SK-N-SH (cell line): ENCODE data around the gene GPRC5C. TPM values are rescaled to one million over a fixed set of nuclear protein-coding genes. Genes with fewer than 3 reads are reported as not detected.

Experiments used
- CTCF ChIA-PET: fragments of 300-600, 350-600 bp; formaldehyde crosslinking; extraction: SDS; loops from one replicate; lab custom pipeline; 2021; lab: Yijun Ruan, JAX
- POLR2A ChIA-PET: fragments of 350-600 bp; sonication (Branson Sonifier 250); formaldehyde crosslinking; extraction: SDS; loops from one replicate; lab custom pipeline; 2020; ENCODE audit warnings: antibody characterized with exemption, inconsistent platforms; lab: Yijun Ruan, JAX
- DNase-seq: peaks from one replicate; pipeline ENCODE4 v3.0.0; 2012
- H2AFZ ChIP-seq: fragments of 200-600 bp; sonication (generic); 2 replicates; pipeline ENCODE4 v1.8.1; 2016; ENCODE audit warnings: antibody characterized with exemption, mild to moderate bottlenecking, low read depth
- H3F3A ChIP-seq: fragments of 200-600 bp; sonication (generic); replicated peaks from 2 replicates; pipeline ENCODE3; 2016; ENCODE audit warnings: antibody characterized with exemption, mild to moderate bottlenecking; ENCODE audit not compliant: insufficient read depth
- H3K27ac ChIP-seq, 2 experiments: fragments of 200-500 bp in 1 of 2; fragments of 200-600 bp in 1 of 2; sonication (Bioruptor generic) in 1 of 2; sonication (generic), shearing (Covaris generic) in 1 of 2; 2 replicates each; pipeline versions ENCODE4 v1.5.1 to v1.6.1; 2014 to 2016; ENCODE audit warnings: low read depth in 2 of 2, inconsistent platforms in 1 of 2, low read length in 1 of 2, mild to moderate bottlenecking in 1 of 2, mixed read lengths in 1 of 2
- H3K27me3 ChIP-seq: fragments of 200-600 bp; sonication (generic), shearing (Covaris generic); 2 replicates; pipeline ENCODE4 v1.6.1; 2016; ENCODE audit warnings: mixed run types; ENCODE audit not compliant: insufficient read depth
- H3K36me3 ChIP-seq, 2 experiments: fragments of 200-500 bp in 1 of 2; fragments of 200-600 bp in 1 of 2; sonication (Bioruptor generic) in 1 of 2; sonication (generic) in 1 of 2; replicated peaks in 1 of 2; 2 replicates each; pipeline versions ENCODE3 to v1.5.1; 2014 to 2016; ENCODE audit warnings: low read length in 1 of 2, mild to moderate bottlenecking in 1 of 2; ENCODE audit not compliant: insufficient read depth in 2 of 2, control insufficient read depth in 1 of 2
- H3K4me1 ChIP-seq, 2 experiments: fragments of 200-500 bp in 1 of 2; fragments of 200-600 bp in 1 of 2; sonication (Bioruptor generic) in 1 of 2; sonication (generic), shearing (Covaris generic) in 1 of 2; 2 replicates each; pipeline versions ENCODE4 v1.5.1 to v1.6.1; 2014 to 2016; ENCODE audit warnings: low read depth in 1 of 2, low read length in 1 of 2, mixed run types in 1 of 2; ENCODE audit not compliant: insufficient read depth in 2 of 2, control insufficient read depth in 1 of 2
- H3K4me2 ChIP-seq: fragments of 200-600 bp; sonication (generic), shearing (Covaris generic); 2 replicates; pipeline ENCODE4 v1.6.1; 2017; ENCODE audit warnings: mixed run types
- H3K4me3 ChIP-seq, 2 experiments: fragments of 200-500 bp in 1 of 2; fragments of 200-600 bp in 1 of 2; sonication (Bioruptor generic) in 1 of 2; sonication (generic), shearing (Covaris generic) in 1 of 2; 2 replicates each; pipeline versions ENCODE4 v1.5.1 to v1.8.1; 2014 to 2016; ENCODE audit warnings: low read depth in 2 of 2, inconsistent platforms in 1 of 2, low read length in 1 of 2, mild to moderate bottlenecking in 1 of 2, mixed read lengths in 1 of 2, moderate library complexity in 1 of 2
- H3K79me2 ChIP-seq: fragments of 200-600 bp; sonication (generic); 2 replicates; pipeline ENCODE4 v1.8.1; 2017; ENCODE audit warnings: mild to moderate bottlenecking; ENCODE audit not compliant: insufficient read depth
- H3K9ac ChIP-seq: fragments of 200-600 bp; sonication (generic); 2 replicates; pipeline ENCODE4 v1.6.1; 2017; ENCODE audit warnings: mixed run types
- H3K9me2 ChIP-seq: fragments of 200-600 bp; sonication (generic); 2 replicates; pipeline ENCODE4 v1.6.1; 2017; ENCODE audit warnings: mixed run types
- H3K9me3 ChIP-seq: fragments of 200-600 bp; sonication (generic); 2 replicates; pipeline ENCODE4 v1.6.1; 2017; ENCODE audit warnings: mixed run types, mild to moderate bottlenecking, moderate library complexity
- H4K20me1 ChIP-seq: fragments of 200-600 bp; sonication (generic); 2 replicates; pipeline ENCODE4 v1.6.1; 2017; ENCODE audit warnings: mild to moderate bottlenecking, mixed run types; ENCODE audit not compliant: insufficient read depth
- EP300 ChIP-seq, 2 experiments: IDR thresholded peaks; 2 replicates each; pipeline versions ENCODE4 v1.4.0 to v1.6.1; 2012; ENCODE audit warnings: borderline replicate concordance in 1 of 2, low read depth in 1 of 2, low read length in 1 of 2
- EZH2phosphoT487 ChIP-seq: fragments of 200-600 bp; sonication (generic); IDR thresholded peaks from 2 replicates; pipeline ENCODE4 v1.6.1; 2017; ENCODE audit warnings: low read depth, mixed run types, mild to moderate bottlenecking, antibody characterized with exemption, moderate library complexity, borderline replicate concordance
- FOSL2 ChIP-seq: IDR thresholded peaks from 2 replicates; pipeline ENCODE4 v1.4.0; 2012; ENCODE audit warnings: low read depth, mild to moderate bottlenecking, moderate library complexity, borderline replicate concordance
- FOXJ3 ChIP-seq: sonication (generic); formaldehyde crosslinking; IDR thresholded peaks from 2 replicates; pipeline ENCODE4 v1.5.1; 2020; ENCODE audit warnings: mild to moderate bottlenecking, missing genetic modification reagents
- FOXM1 ChIP-seq: IDR thresholded peaks from 2 replicates; pipeline ENCODE4 v1.4.0; 2012; ENCODE audit warnings: low read depth, mild to moderate bottlenecking
- MEF2A ChIP-seq: IDR thresholded peaks from 2 replicates; pipeline ENCODE4 v1.4.0; 2012; ENCODE audit warnings: low read depth, borderline replicate concordance
- MXI1 ChIP-seq: IDR thresholded peaks from 2 replicates; pipeline ENCODE4 v1.6.1; 2012; ENCODE audit warnings: mild to moderate bottlenecking, low read depth, low read length, improper control_type of control experiment
- NFIC ChIP-seq: IDR thresholded peaks from 2 replicates; pipeline ENCODE4 v1.4.0; 2012; ENCODE audit warnings: borderline replicate concordance
- NRF1 ChIP-seq: IDR thresholded peaks from 2 replicates; pipeline ENCODE4 v1.6.1; 2012; ENCODE audit warnings: low read depth, mild to moderate bottlenecking, low read length
- POLR2AphosphoS5 ChIP-seq: IDR thresholded peaks from 2 replicates; pipeline ENCODE4 v1.6.1; 2012; ENCODE audit warnings: low read depth, low read length
- RAD21 ChIP-seq: IDR thresholded peaks from 2 replicates; pipeline ENCODE4 v1.6.1; 2012; ENCODE audit warnings: mild to moderate bottlenecking, low read length
- RCOR1 ChIP-seq: fragments of 150-350 bp; IDR thresholded peaks from 2 replicates; pipeline ENCODE4 v1.6.1; 2017; ENCODE audit warnings: antibody characterized with exemption, low read length
- RFX5 ChIP-seq: IDR thresholded peaks from 2 replicates; pipeline ENCODE4 v1.6.1; 2012; ENCODE audit warnings: mild to moderate bottlenecking, improper control_type of control experiment, low read length
- RXRA ChIP-seq: IDR thresholded peaks from 2 replicates; pipeline ENCODE4 v1.4.0; 2012; ENCODE audit warnings: low read depth, mild to moderate bottlenecking, borderline replicate concordance
- TAF1 ChIP-seq: IDR thresholded peaks from 2 replicates; pipeline ENCODE4 v1.6.1; 2012; ENCODE audit warnings: low read depth, mild to moderate bottlenecking, low read length, moderate library complexity, borderline replicate concordance
- TCF12 ChIP-seq: IDR thresholded peaks from 2 replicates; pipeline ENCODE4 v1.4.0; 2012
- YY1 ChIP-seq: IDR thresholded peaks from 2 replicates; pipeline ENCODE4 v1.4.0; 2012; ENCODE audit warnings: low read depth, mild to moderate bottlenecking
- WGBS: methylation state at CpG from one replicate; pipeline ENCODE4 v1.1.6; 2017; ENCODE audit warnings: low lambda C conversion rate; 5-methylcytosine and 5-hydroxymethylcytosine counted together
- polyA plus RNA-seq, 3 experiments: library from polyadenylated mRNA; depleted of rRNA; stranded (reverse); fragments of >200 nt; gene quantifications; 2 replicates each; pipeline ENCODE4 v1.2.3, GENCODE V29; 2012
- TF ChIP-seq, protein P1 (sequence below): IDR thresholded peaks from 2 replicates; pipeline ENCODE4 v1.4.0; 2012; ENCODE audit warnings: low read depth
- TF ChIP-seq, protein P2 (sequence below): fragments of 150-350 bp; IDR thresholded peaks from 2 replicates; pipeline ENCODE4 v1.6.1; 2017; ENCODE audit warnings: antibody characterized with exemption, low read length, low read depth, borderline replicate concordance
- TF ChIP-seq, protein P3 (sequence below): IDR thresholded peaks from 2 replicates; pipeline ENCODE4 v1.4.0; 2012; ENCODE audit warnings: low read depth, borderline replicate concordance

GPRC5C gene
- polyA plus RNA-seq, 1 of the 3 experiments (the other 2 are of a cell fraction), result not detected

DNA sequence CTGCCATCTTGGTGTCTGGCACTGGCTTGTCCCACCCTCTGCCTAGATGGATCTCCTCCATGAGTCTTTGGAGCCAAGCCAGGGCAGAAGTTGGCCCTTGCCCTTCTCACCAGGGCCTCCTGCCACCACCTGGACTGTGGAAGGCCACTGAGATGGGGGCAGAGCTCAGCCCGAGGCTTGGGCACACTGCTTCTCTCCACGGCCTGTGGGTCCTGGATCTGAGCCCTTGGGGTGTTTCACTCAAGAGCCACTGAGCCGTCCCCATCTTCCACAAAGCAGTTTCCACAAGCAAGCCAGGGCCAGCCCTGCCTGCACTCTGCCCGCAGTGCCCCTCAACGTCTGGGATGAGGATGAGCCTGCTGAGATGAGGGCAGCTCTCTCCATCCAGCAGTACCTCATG, 17.9 kb downstream of the GPRC5C start:
- no peaks in the 10 kb centered on the region for H3F3A ChIP-seq
- TF ChIP-seq EZH2phosphoT487, result no peak
- TF ChIP-seq FOXJ3 (CRISPR knock-in tag), result no peak
- no peak for TF ChIP-seq NFIC
- TF ChIP-seq MEF2A, result no peak
- no peak for TF ChIP-seq RFX5
- no peak for TF ChIP-seq FOXM1
- TF ChIP-seq, protein P1, sequence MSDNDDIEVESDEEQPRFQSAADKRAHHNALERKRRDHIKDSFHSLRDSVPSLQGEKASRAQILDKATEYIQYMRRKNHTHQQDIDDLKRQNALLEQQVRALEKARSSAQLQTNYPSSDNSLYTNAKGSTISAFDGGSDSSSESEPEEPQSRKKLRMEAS, result no peak
- TF ChIP-seq MXI1, result no peak
- TF ChIP-seq, protein P2, sequence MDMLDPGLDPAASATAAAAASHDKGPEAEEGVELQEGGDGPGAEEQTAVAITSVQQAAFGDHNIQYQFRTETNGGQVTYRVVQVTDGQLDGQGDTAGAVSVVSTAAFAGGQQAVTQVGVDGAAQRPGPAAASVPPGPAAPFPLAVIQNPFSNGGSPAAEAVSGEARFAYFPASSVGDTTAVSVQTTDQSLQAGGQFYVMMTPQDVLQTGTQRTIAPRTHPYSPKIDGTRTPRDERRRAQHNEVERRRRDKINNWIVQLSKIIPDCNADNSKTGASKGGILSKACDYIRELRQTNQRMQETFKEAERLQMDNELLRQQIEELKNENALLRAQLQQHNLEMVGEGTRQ, result no peak
- no peak for TF ChIP-seq TAF1
- TF ChIP-seq RCOR1, result no peak
- TF ChIP-seq TCF12, result no peak
- no peak for TF ChIP-seq RXRA
- TF ChIP-seq, protein P3, sequence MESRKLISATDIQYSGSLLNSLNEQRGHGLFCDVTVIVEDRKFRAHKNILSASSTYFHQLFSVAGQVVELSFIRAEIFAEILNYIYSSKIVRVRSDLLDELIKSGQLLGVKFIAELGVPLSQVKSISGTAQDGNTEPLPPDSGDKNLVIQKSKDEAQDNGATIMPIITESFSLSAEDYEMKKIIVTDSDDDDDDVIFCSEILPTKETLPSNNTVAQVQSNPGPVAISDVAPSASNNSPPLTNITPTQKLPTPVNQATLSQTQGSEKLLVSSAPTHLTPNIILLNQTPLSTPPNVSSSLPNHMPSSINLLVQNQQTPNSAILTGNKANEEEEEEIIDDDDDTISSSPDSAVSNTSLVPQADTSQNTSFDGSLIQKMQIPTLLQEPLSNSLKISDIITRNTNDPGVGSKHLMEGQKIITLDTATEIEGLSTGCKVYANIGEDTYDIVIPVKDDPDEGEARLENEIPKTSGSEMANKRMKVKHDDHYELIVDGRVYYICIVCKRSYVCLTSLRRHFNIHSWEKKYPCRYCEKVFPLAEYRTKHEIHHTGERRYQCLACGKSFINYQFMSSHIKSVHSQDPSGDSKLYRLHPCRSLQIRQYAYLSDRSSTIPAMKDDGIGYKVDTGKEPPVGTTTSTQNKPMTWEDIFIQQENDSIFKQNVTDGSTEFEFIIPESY, result no peak
- no peak for TF ChIP-seq YY1
- no peak for TF ChIP-seq EP300 (IDR thresholded peaks at IDR 0.05; ENCODE audit: borderline replicate concordance in 1 of 2, low read depth in 1 of 2, low read length in 1 of 2)
- no peak for TF ChIP-seq FOSL2
- no peak for TF ChIP-seq NRF1
- TF ChIP-seq POLR2AphosphoS5, result no peak
- no peak for TF ChIP-seq RAD21
- H3K4me1 ChIP-seq, result peaks cover 0 to 22% of the 10 kb centered on the region in 2 experiments; a peak in 2 of 4 replicates
- no peaks in the 10 kb centered on the region for H3K79me2 ChIP-seq
- H4K20me1 ChIP-seq, result no peaks in the 10 kb centered on the region
- CTCF ChIA-PET, result interaction anchor here (1.4 to 3.6 kb wide), 3 partner anchors 8 to 38 kb away, joined by 3 to 32 read pairs (median 9); no protein-coding TSS in a partner anchor
- no peak overlapping the region for H3K4me2 ChIP-seq
- no peaks in the 10 kb centered on the region for H3K36me3 ChIP-seq
- POLR2A ChIA-PET, result no interaction called here
- H3K9me3 ChIP-seq, result no peaks in the 10 kb centered on the region
- no peak overlapping the region for H3K9ac ChIP-seq
- DNase-seq, result no peak
- WGBS, result 43% methylated on average over 5 of the region's 5 CpGs
- H3K27me3 ChIP-seq, result no peaks in the 10 kb centered on the region
- no peak overlapping the region for H2AFZ ChIP-seq
- no peak overlapping the region for H3K27ac ChIP-seq
- H3K9me2 ChIP-seq, result no peaks in the 10 kb centered on the region
- no peak overlapping the region for H3K4me3 ChIP-seq
